Measurements from ENCODE around the gene SCN8A.

GRCh38 chr12:51693569-51693968, 102.5 kb downstream of the SCN8A start:
- TF ChIP-seq HMGXB4 (CRISPR knock-in tag; IDR thresholded peaks at IDR 0.05; ENCODE audit: borderline replicate concordance) (no peak), NR3C1 (IDR thresholded peaks at IDR 0.05) (no peak), BCL3 (IDR thresholded peaks at IDR 0.05) (no peak), MAZ (IDR thresholded peaks at IDR 0.05; ENCODE audit: borderline replicate concordance, low read depth, low read length) (no peak), CBX2 (IDR thresholded peaks at IDR 0.05; ENCODE audit: borderline replicate concordance, low read depth) (no peak)

Measured in A549 (cell line).